GM12878 (cell line): Measurements from ENCODE around the gene PTCD2. TPM values are rescaled to one million over a fixed set of nuclear protein-coding genes. Genes with fewer than 3 reads are reported as not detected.

Experiments
- ATAC-seq: fragments of 200-7000 bp; cut with Tn5 transposase; 3 replicates; pipeline ENCODE4 v1.9.1; 2020; ENCODE audit warnings: mild to moderate bottlenecking, moderate library complexity
- BruUV-seq: library from RNA; stranded (reverse); fragments of 400-500 nt; replicated peaks from 2 replicates; lab custom pipeline; 2021; lab: Mats Ljungman, UMichigan
- CTCF ChIA-PET: fragments of 300-600 bp; sonication (Branson Sonifier 250); formaldehyde crosslinking; extraction: SDS; loops from one replicate; lab custom pipeline; 2021; ENCODE audit warnings: inconsistent platforms; lab: Yijun Ruan, JAX
- POLR2A ChIA-PET: fragments of 350-600 bp; formaldehyde crosslinking; extraction: SDS; loops from one replicate; lab custom pipeline; 2021; ENCODE audit warnings: inconsistent platforms; lab: Charles Lee
- RAD21 ChIA-PET: fragments of 300-600 bp; sonication (Branson Sonifier 250); formaldehyde crosslinking; loops from one replicate; lab custom pipeline; 2023; ENCODE audit warnings: antibody characterized with exemption; ENCODE audit not compliant: unreplicated experiment; lab: Charles Lee
- SMC1A ChIA-PET: fragments of 300-600 bp; sonication (Branson Sonifier 250); formaldehyde crosslinking; loops from one replicate; lab custom pipeline; 2023; ENCODE audit not compliant: unreplicated experiment, uncharacterized antibody; lab: Charles Lee
- DNase-seq: peaks from one replicate; pipeline ENCODE4 v3.0.0-alpha.2; 2011; ENCODE audit warnings: low read depth, low spot score
- FAIRE-seq: peaks from 3 replicates; lab custom pipeline; 2011; peaks lifted over from hg19 to GRCh38; lab: Jason Lieb, UNC
- H2AFZ ChIP-seq: 2 replicates; pipeline ENCODE4 v1.6.0; 2011; ENCODE audit warnings: low read depth, low read length, control low read depth; ENCODE audit not compliant: control insufficient read depth
- H3K27ac ChIP-seq: 2 replicates; pipeline ENCODE4 v1.5.1; 2011; ENCODE audit warnings: control low read depth; ENCODE audit not compliant: control insufficient read depth, insufficient read depth
- H3K27me3 ChIP-seq, 2 experiments: replicated peaks in 1 of 2; 2 replicates each; pipeline versions ENCODE4 v1.6.0 to v1.6.1; 2011; ENCODE audit warnings: low read length in 1 of 2; ENCODE audit not compliant: control insufficient read depth in 2 of 2, insufficient read depth in 2 of 2
- H3K36me3 ChIP-seq, 2 experiments: 2 replicates each; pipeline ENCODE4 v1.5.1; 2011; ENCODE audit warnings: low read length in 1 of 2; ENCODE audit not compliant: control insufficient read depth in 2 of 2, insufficient read depth in 2 of 2
- H3K4me1 ChIP-seq: 2 replicates; pipeline ENCODE4 v1.6.1; 2011; ENCODE audit warnings: mild to moderate bottlenecking, low read length, moderate library complexity, mixed read lengths; ENCODE audit not compliant: control insufficient read depth, insufficient read depth
- H3K4me2 ChIP-seq: 2 replicates; pipeline ENCODE4 v1.6.0; 2011; ENCODE audit warnings: control low read depth; ENCODE audit not compliant: control insufficient read depth, insufficient read depth
- H3K4me3 ChIP-seq: fragments of 200-600 bp; sonication (generic); 2 replicates; pipeline ENCODE4 v1.5.1; 2016
- H3K79me2 ChIP-seq: 2 replicates; pipeline ENCODE4 v1.6.0; 2011; ENCODE audit warnings: low read length; ENCODE audit not compliant: control insufficient read depth, insufficient read depth
- H3K9ac ChIP-seq: 2 replicates; pipeline ENCODE4 v1.8.0; 2011; ENCODE audit warnings: low read length, control low read depth, mixed read lengths; ENCODE audit not compliant: control insufficient read depth, insufficient read depth
- H3K9me3 ChIP-seq: replicated peaks from 3 replicates; pipeline ENCODE4 v1.5.1; 2011; ENCODE audit warnings: mild to moderate bottlenecking, low read length; ENCODE audit not compliant: control insufficient read depth, insufficient read depth
- H4K20me1 ChIP-seq: 2 replicates; pipeline ENCODE4 v1.6.0; 2011; ENCODE audit not compliant: control insufficient read depth, insufficient read depth
- BMI1 ChIP-seq: fragments of 450-650 bp; IDR thresholded peaks from 2 replicates; pipeline ENCODE4 v1.6.1; 2016; ENCODE audit warnings: mild to moderate bottlenecking, moderate library complexity, borderline replicate concordance
- BRCA1 ChIP-seq: IDR thresholded peaks from 2 replicates; pipeline ENCODE4 v1.6.1; 2011; ENCODE audit warnings: low read depth, low read length, improper control_type of control experiment
- CBX3 ChIP-seq: fragments of 200-600 bp; sonication (generic); IDR thresholded peaks from 2 replicates; pipeline ENCODE4 v1.6.1; 2016; ENCODE audit warnings: low read depth, borderline replicate concordance
- CREB1 ChIP-seq: IDR thresholded peaks from 2 replicates; pipeline ENCODE4 v1.6.1; 2012; ENCODE audit warnings: low read depth, mild to moderate bottlenecking, inconsistent platforms
- EP300 ChIP-seq, 2 experiments: fragments of 150-350 bp in 1 of 2; IDR thresholded peaks; 2 replicates each; pipeline ENCODE4 v1.6.1; 2011 to 2012; ENCODE audit warnings: low read depth in 2 of 2, low read length in 2 of 2, borderline replicate concordance in 1 of 2, improper control_type of control experiment in 1 of 2, inconsistent platforms in 1 of 2; ENCODE audit not compliant: control insufficient read depth in 1 of 2
- FOXM1 ChIP-seq: IDR thresholded peaks from 2 replicates; pipeline ENCODE4 v1.6.1; 2012; ENCODE audit warnings: low read depth, mild to moderate bottlenecking, inconsistent platforms, low read length, moderate library complexity
- HDGF ChIP-seq: fragments of 450-650 bp; IDR thresholded peaks from 2 replicates; pipeline ENCODE4 v1.6.1; 2016; ENCODE audit warnings: antibody characterized with exemption
- MTA3 ChIP-seq: IDR thresholded peaks from 2 replicates; pipeline ENCODE4 v1.6.1; 2012; ENCODE audit warnings: low read length, inconsistent platforms, borderline replicate concordance
- MXI1 ChIP-seq: fragments of 150-350 bp; IDR thresholded peaks from 2 replicates; pipeline ENCODE4 v1.6.1; 2011; ENCODE audit warnings: low read depth, mild to moderate bottlenecking, inconsistent platforms, low read length, improper control_type of control experiment
- NRF1 ChIP-seq: conservative IDR thresholded peaks from 2 replicates; pipeline ENCODE4 v1.6.1; 2011; ENCODE audit warnings: mild to moderate bottlenecking, low read depth, low read length, improper control_type of control experiment
- PML ChIP-seq: IDR thresholded peaks from 2 replicates; pipeline ENCODE4 v1.6.1; 2012; ENCODE audit warnings: low read length, inconsistent platforms
- POLR2A ChIP-seq: IDR thresholded peaks from 2 replicates; pipeline ENCODE4 v1.6.1; 2011; ENCODE audit warnings: low read depth, mild to moderate bottlenecking, low read length
- POLR2AphosphoS2 ChIP-seq: IDR thresholded peaks from 2 replicates; pipeline ENCODE4 v1.6.1; 2011; ENCODE audit warnings: low read depth, mild to moderate bottlenecking, low read length, improper control_type of control experiment, moderate library complexity
- RELA ChIP-seq: fragments of 450-650 bp; IDR thresholded peaks from 2 replicates; pipeline ENCODE4 v1.8.0; 2014; ENCODE audit warnings: borderline replicate concordance; ENCODE audit not compliant: partially characterized antibody
- RFX5 ChIP-seq: IDR thresholded peaks from 2 replicates; pipeline ENCODE4 v1.6.1; 2011; ENCODE audit warnings: low read depth, low read length, improper control_type of control experiment
- SKIL ChIP-seq: fragments of 450-650 bp; IDR thresholded peaks from 2 replicates; pipeline ENCODE4 v1.6.1; 2017; ENCODE audit warnings: mild to moderate bottlenecking, low read depth, inconsistent platforms; ENCODE audit not compliant: poor library complexity, severe bottlenecking
- TCF3 ChIP-seq: IDR thresholded peaks from 2 replicates; pipeline ENCODE4 v1.6.1; 2012; ENCODE audit warnings: low read depth, mild to moderate bottlenecking, low read length, borderline replicate concordance; ENCODE audit not compliant: insufficient read depth
- TCF7 ChIP-seq: IDR thresholded peaks from 2 replicates; pipeline ENCODE4 v1.6.1; 2014; ENCODE audit warnings: antibody characterized with exemption, borderline replicate concordance
- ZNF274 ChIP-seq: IDR thresholded peaks from one replicate; pipeline ENCODE4 v1.8.0; 2011; ENCODE audit not compliant: insufficient read length, insufficient read depth
- ZNF622 ChIP-seq: fragments of 450-650 bp; IDR thresholded peaks from 2 replicates; pipeline ENCODE4 v1.6.1; 2017; ENCODE audit warnings: mild to moderate bottlenecking, inconsistent platforms
- WGBS: methylation state at CpG from one replicate; pipeline ENCODE4 v1.1.6; 2016; ENCODE audit warnings: low lambda C conversion rate; ENCODE audit not compliant: insufficient replicate concordance, insufficient coverage; ENCODE audit errors: missing lambda C conversion rate; 5-methylcytosine and 5-hydroxymethylcytosine counted together
- in situ Hi-C: fragments of 300-500 bp; cut with MboI; formaldehyde crosslinking; loops from 9 replicates; pipeline ENCODE4 v1.14.3; 2018; ENCODE audit warnings: mixed read lengths
- intact Hi-C: fragments of 100-400 bp; cut with micrococcal nuclease; formaldehyde crosslinking; loops from one replicate; pipeline ENCODE4 v1.14.2; 2022; ENCODE audit not compliant: unreplicated experiment
- polyA plus RNA-seq, 11 experiments: library from polyadenylated mRNA; depleted of rRNA in 4 of 11; unstranded in 6 of 11; stranded (reverse) in 5 of 11; fragments of >200 nt; fragmentation: Nextera tagmentation in 4 of 11; fragmentation: Illumina TruSeq in 1 of 11; extraction: Ambion mirVana in 4 of 11; extraction: Trizol in 1 of 11; gene quantifications; 1 replicate in 1 of 11; 2 replicates in 10 of 11; pipeline versions ENCODE4 v1.2.1 to v1.2.3, GENCODE V29; 2011 to 2016; ENCODE audit warnings: inconsistent platforms in 2 of 11, missing spikeins in 2 of 11, low read depth in 1 of 11
- total RNA-seq, 4 experiments: library from RNA; depleted of rRNA in 3 of 4; stranded (reverse); fragments of >200 nt in 3 of 4; fragmentation: Illumina TruSeq in 1 of 4; extraction: Trizol in 1 of 4; gene quantifications; 2 replicates each; pipeline versions ENCODE4 v1.2.1 to v1.2.3, GENCODE V29; 2013 to 2021

PTCD2 gene
- total and polyA plus RNA-seq, 10 of the 15 experiments (the other 5 are each of a cell fraction or from before 2014, with no cell fraction given) = 8.7 to 15.0 (median 11.9) TPM

- H4K20me1 ChIP-seq = no peaks in the 10 kb centered on the region
- no peak overlapping the region for H2AFZ ChIP-seq
- H3K27ac ChIP-seq = no peak overlapping the region
- TF ChIP-seq POLR2A (no peak), TCF7 (no peak), CBX3 (no peak), RFX5 (no peak), PML (no peak), TCF3 (no peak), EP300 (IDR thresholded peaks at IDR 0.05; ENCODE audit: borderline replicate concordance in 1 of 2, control insufficient read depth in 1 of 2, low read depth in 2 of 2, low read length in 2 of 2) (no peak), MTA3 (no peak), CREB1 (no peak)
- ChIA-PET POLR2A (no interaction called here), CTCF (interaction anchor here (0.6 to 1.7 kb wide), 3 partner anchors 91 to 777 kb away, joined by 3 to 9 read pairs (median 3); no protein-coding TSS in a partner anchor), SMC1A (interaction anchor here (0.6 to 2.1 kb wide), 2 partner anchors 165 to 180 kb away, joined by 3 to 10 read pairs; no protein-coding TSS in a partner anchor), RAD21 (no interaction called here)
- no TSS peak for BruUV-seq
- no peaks in the 10 kb centered on the region for H3K79me2 ChIP-seq
- in situ Hi-C loops = no loop called here
- no peak overlapping the region for H3K4me2 ChIP-seq
- intact Hi-C loops = no loop called here
- no peak overlapping the region for H3K9ac ChIP-seq
- DNase-seq (no peak), FAIRE-seq (no peak), ATAC-seq (no peak)
- H3K36me3 ChIP-seq = peaks cover 2 to 13% of the 10 kb centered on the region in 2 experiments; a peak in 3 of 4 replicates
- no peaks in the 10 kb centered on the region for H3K27me3 ChIP-seq
- H3K4me3 ChIP-seq = no peak overlapping the region
- H3K4me1 ChIP-seq = no peaks in the 10 kb centered on the region
- H3K9me3 ChIP-seq = no peaks in the 10 kb centered on the region
Measured at GRCh38 chr5:72358925-72359324, 38.8 kb downstream of the PTCD2 start.

- no peak overlapping the region for H2AFZ ChIP-seq
- DNase-seq (no peak), ATAC-seq (no peak), FAIRE-seq (no peak)
- no peaks in the 10 kb centered on the region for H3K27me3 ChIP-seq
- WGBS = 100% methylated on average over 1 of the region's 1 CpG
- peaks cover 2 to 13% of the 10 kb centered on the region in 2 experiments; a peak in 3 of 4 replicates for H3K36me3 ChIP-seq
- H3K27ac ChIP-seq = no peak overlapping the region
- no peaks in the 10 kb centered on the region for H3K4me1 ChIP-seq
- H3K9me3 ChIP-seq = no peaks in the 10 kb centered on the region
- H3K9ac ChIP-seq = no peak overlapping the region
- ChIA-PET RAD21 (no interaction called here), POLR2A (no interaction called here), SMC1A (interaction anchor here (0.8 to 2.1 kb wide), 2 partner anchors 14 to 164 kb away, joined by 3 to 10 read pairs; no protein-coding TSS in a partner anchor), CTCF (interaction anchor here (1.7 kb wide), 1 partner anchor 164 kb away, joined by 9 read pairs; no protein-coding TSS in a partner anchor)
- BruUV-seq = no TSS peak
- no peaks in the 10 kb centered on the region for H3K79me2 ChIP-seq
- no peak overlapping the region for H3K4me3 ChIP-seq
- no peak overlapping the region for H3K4me2 ChIP-seq
- in situ Hi-C loops = no loop called here
- H4K20me1 ChIP-seq = no peaks in the 10 kb centered on the region
- intact Hi-C loops = no loop called here
- TF ChIP-seq BRCA1 (no peak), HDGF (no peak), RELA (no peak), ZNF622 (no peak), FOXM1 (no peak), NRF1 (no peak), SKIL (no peak), ZNF274 (no peak), BMI1 (no peak), POLR2AphosphoS2 (no peak), MXI1 (no peak)
Measured at GRCh38 chr5:72359886-72360285, 39.7 kb downstream of the PTCD2 start.
